ENCODE measurements around the gene DCP2.

DCP2 gene

DNA sequence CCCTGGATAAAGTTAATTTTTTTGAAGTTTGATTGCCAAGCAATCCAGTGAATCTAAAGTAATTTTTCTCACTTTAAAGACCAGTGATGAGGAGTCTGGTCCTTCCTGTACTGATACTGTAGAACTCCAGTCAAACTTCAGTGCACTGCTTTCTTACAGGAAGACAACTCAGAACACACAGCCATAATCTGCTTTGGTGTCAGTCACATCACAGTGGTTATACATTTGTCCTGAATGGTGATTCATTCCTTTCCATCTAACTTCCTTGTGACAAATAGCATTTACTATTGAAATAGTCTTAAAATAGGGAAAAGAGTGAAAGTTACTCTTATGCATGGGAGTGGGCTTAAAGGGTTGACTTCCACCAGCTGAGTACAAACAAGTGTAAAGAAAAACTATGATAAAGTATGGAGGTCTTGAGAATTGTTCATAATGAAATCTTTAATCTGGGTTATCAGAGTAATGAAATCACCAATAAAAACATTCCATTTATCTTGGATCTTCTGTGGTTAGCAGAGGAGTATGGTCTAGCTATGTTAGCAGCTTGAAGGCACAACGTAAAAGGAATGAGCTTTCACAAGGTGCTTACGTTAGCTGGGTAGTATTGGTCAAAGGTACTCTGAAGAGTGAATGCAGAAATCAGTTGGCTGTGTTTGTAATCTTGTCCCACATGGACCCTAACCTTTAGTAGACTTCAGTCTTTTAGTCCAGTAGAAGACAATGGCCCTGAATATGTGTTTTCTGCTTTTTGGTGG lies 41.5 kb downstream of the DCP2 start:
- no peak overlapping the region for H3K4me3 ChIP-seq (ENCODE audit: low read length)
- DNase-seq (ENCODE audit: low read depth), result no peak
- TF ChIP-seq, protein P1, sequence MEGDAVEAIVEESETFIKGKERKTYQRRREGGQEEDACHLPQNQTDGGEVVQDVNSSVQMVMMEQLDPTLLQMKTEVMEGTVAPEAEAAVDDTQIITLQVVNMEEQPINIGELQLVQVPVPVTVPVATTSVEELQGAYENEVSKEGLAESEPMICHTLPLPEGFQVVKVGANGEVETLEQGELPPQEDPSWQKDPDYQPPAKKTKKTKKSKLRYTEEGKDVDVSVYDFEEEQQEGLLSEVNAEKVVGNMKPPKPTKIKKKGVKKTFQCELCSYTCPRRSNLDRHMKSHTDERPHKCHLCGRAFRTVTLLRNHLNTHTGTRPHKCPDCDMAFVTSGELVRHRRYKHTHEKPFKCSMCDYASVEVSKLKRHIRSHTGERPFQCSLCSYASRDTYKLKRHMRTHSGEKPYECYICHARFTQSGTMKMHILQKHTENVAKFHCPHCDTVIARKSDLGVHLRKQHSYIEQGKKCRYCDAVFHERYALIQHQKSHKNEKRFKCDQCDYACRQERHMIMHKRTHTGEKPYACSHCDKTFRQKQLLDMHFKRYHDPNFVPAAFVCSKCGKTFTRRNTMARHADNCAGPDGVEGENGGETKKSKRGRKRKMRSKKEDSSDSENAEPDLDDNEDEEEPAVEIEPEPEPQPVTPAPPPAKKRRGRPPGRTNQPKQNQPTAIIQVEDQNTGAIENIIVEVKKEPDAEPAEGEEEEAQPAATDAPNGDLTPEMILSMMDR (conservative IDR thresholded peaks at IDR 0.05; ENCODE audit: low read length), result no peak

DNA sequence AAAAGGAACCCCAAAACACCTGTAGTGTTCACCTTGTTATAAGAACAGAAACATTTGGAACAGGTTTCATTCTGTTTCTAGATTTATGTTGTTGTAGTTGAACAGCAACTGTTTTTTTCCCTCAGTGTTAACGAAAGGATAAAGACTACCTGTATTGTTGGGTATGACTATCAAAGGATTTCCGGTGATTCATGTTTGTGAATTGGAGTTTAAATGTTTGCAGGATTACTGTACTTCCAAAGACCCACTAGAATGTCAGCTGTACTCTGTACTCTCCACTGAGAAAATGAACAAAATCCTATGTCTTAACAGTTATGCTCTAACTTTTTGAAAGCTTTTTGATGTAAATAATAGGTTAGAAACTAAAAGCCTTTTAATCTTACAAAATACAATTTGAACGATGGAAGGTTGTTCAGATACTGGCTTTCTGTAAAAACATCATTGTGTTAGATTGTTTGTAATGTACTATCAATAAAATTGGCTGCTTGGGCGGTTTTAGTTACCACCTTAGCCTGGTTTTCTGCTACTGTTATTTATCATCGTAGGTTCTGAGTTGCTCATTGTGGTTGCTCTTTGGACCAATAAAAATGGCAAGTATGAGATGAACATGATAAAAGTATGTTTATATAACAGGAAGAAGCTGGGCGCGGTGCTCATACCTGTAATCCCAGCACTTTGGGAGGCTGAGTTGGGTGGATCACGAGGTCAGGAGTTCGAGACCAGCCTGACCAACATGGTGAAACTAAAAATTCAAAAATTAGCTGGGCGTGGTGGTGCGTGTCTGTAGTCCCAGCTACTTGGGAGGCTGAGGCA lies 44.1 kb downstream of the DCP2 start:
- TF ChIP-seq, protein P1 (conservative IDR thresholded peaks at IDR 0.05; ENCODE audit: low read length), result no peak
- DNase-seq (ENCODE audit: low read depth), result peak; percentile 58
- no peak overlapping the region for H3K4me3 ChIP-seq (ENCODE audit: low read length)

DNA sequence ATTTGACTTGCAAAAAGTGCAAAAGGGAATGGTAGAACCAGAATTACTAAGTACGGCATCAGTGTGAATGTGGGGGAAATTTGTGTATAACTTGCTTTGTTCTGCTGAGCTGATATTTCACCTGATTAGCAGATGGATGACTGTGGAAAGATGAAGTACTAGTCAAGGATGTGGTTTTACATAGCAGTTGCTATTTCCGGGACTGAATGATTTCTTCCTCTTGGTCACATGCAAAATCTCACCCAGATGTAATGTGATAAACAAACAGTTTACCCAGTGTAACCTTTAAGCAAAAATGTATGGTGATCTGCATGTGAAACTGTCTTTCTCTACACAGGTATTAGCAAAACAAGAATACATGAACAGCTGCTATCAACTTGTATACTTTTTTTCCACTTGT lies 46.1 kb downstream of the DCP2 start:
- H3K4me3 ChIP-seq (ENCODE audit: low read length), result no peak overlapping the region
- TF ChIP-seq, protein P1 (conservative IDR thresholded peaks at IDR 0.05; ENCODE audit: low read length), result no peak
- DNase-seq (ENCODE audit: low read depth), result no peak

DNA sequence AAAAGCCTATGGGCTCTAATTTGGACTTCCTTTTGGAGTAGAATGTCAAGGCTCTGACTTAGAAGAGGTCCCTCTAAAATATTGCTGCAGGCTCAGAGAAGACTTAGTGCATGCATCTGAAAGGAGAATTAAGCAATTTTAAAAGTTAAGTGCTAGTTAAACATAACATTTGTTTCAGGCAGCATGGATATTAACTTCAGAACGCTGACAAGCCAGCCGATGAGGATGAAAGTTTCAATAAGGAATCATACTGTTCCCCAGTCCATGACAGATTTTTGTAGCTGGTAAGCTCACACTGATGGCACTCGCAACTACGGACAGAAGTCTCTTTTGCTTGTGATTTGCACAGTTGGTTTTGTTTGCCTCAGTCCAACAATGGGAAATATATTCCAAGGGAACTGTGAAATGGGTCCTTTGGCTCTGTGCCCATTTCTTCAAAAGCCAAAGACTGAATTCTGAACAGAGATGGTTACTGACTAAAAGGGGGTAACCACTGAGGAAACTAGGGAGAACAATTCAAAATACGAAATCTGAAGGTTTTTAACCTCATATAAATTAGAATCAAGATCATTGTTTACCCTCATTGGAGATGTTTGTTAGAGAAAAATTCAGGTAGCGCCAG lies 47.6 kb downstream of the DCP2 start:
- no peak overlapping the region for H3K4me3 ChIP-seq (ENCODE audit: low read length)
- TF ChIP-seq, protein P1 (conservative IDR thresholded peaks at IDR 0.05; ENCODE audit: low read length), result no peak
- DNase-seq (ENCODE audit: low read depth), result no peak

DNA sequence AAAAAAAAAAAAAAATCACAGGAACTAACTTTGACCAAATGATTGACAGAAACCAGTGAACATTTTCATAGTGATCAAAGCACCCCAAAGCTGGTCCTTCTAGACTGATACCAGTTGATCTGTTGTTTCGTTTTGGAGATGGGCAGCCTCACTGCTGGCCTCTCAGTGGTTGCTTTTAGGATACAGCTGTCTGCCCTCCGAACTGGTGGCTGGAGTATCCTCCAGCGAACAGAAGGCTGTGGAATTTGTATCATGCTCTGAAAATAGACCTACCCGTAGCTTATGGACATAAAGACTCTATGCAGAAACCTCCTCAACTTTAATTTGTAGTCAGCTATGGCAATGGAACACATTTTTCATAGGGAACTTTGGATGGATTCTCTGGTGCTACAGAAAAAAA lies 49.0 kb downstream of the DCP2 start:
- DNase-seq (ENCODE audit: low read depth), result no peak
- TF ChIP-seq, protein P1 (conservative IDR thresholded peaks at IDR 0.05; ENCODE audit: low read length), result no peak
- H3K4me3 ChIP-seq (ENCODE audit: low read length), result no peak overlapping the region

DNA sequence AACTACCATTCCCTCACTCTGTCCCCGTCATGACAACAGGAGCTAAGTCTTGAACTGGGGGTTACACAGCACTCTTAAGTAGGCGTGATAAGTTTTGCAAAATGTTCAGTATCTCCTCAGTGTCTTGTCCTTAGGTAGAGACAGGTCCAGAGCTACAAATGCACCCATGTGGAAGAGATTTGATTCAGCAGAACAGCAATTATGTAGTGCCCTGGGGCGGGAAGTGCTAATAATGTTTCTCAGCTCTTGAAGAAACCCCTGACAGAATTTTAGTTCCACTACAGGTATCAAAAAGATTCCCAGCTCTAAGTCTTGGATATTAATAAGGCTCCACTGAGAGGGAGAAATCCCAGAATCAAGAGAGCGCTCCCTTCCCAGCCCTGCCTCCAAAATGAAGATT lies 49.6 kb downstream of the DCP2 start:
- DNase-seq (ENCODE audit: low read depth), result no peak
- TF ChIP-seq, protein P1 (conservative IDR thresholded peaks at IDR 0.05; ENCODE audit: low read length), result no peak
- no peak overlapping the region for H3K4me3 ChIP-seq (ENCODE audit: low read length)
